Mesenchymal stem cell (in vitro differentiated cells and primary cell): ENCODE measurements around the gene VPS72.
A peak's percentile ranks its signal among the peaks of the same experiment; 100 is the strongest.

ENCODE experiments used
- DNase-seq: peaks from one replicate; pipeline ENCODE4 v3.0.0-alpha.2; 2013
- H2AFZ ChIP-seq: one replicate; pipeline ENCODE4 v1.6.1; 2013; ENCODE audit warnings: low read depth, mild to moderate bottlenecking, control low read depth, inconsistent platforms, low read length, moderate library complexity
- H2AK5ac ChIP-seq: 2 replicates; pipeline ENCODE4 v1.6.1; 2013; ENCODE audit warnings: low read length, moderate library complexity, mild to moderate bottlenecking, inconsistent platforms; ENCODE audit not compliant: severe bottlenecking
- H2BK120ac ChIP-seq: one replicate; pipeline ENCODE4 v1.6.1; 2013; ENCODE audit warnings: low read depth, mild to moderate bottlenecking, inconsistent platforms, low read length, moderate library complexity
- H2BK12ac ChIP-seq, 2 experiments: one replicate each; pipeline ENCODE4 v1.6.1; 2013; ENCODE audit warnings: inconsistent platforms in 2 of 2, low read length in 2 of 2, mild to moderate bottlenecking in 2 of 2, moderate library complexity in 2 of 2, control low read depth in 1 of 2
- H2BK15ac ChIP-seq: one replicate; pipeline ENCODE4 v1.6.1; 2013; ENCODE audit warnings: mild to moderate bottlenecking, low read depth, inconsistent platforms; ENCODE audit not compliant: poor library complexity, severe bottlenecking
- H2BK5ac ChIP-seq: 2 replicates; pipeline ENCODE4 v1.6.1; 2013; ENCODE audit warnings: low read depth, mild to moderate bottlenecking, low read length, control low read depth, inconsistent platforms; ENCODE audit not compliant: poor library complexity, severe bottlenecking
- H3K14ac ChIP-seq, 2 experiments: one replicate each; pipeline ENCODE4 v1.6.1; 2013; ENCODE audit warnings: inconsistent platforms in 2 of 2, low read length in 2 of 2, control low read depth in 1 of 2, mild to moderate bottlenecking in 1 of 2, moderate library complexity in 1 of 2
- H3K18ac ChIP-seq, 2 experiments: one replicate each; pipeline ENCODE4 v1.6.1; 2013; ENCODE audit warnings: inconsistent platforms in 2 of 2, low read length in 2 of 2, control low read depth in 1 of 2, low read depth in 1 of 2, mild to moderate bottlenecking in 1 of 2
- H3K23ac ChIP-seq, 2 experiments: one replicate each; pipeline ENCODE4 v1.6.1; 2013; ENCODE audit warnings: inconsistent platforms in 2 of 2, low read length in 2 of 2, mild to moderate bottlenecking in 2 of 2, moderate library complexity in 2 of 2, control low read depth in 1 of 2
- H3K27ac ChIP-seq: 2 replicates; pipeline ENCODE4 v1.5.1; 2013; ENCODE audit warnings: mild to moderate bottlenecking, moderate library complexity, low read length, control low read depth, inconsistent platforms; ENCODE audit not compliant: poor library complexity, severe bottlenecking
- H3K27me3 ChIP-seq, 2 experiments: 2 replicates each; pipeline versions ENCODE4 v1.6.1 to v1.7.0; 2013; ENCODE audit warnings: low read length in 2 of 2, mild to moderate bottlenecking in 2 of 2, moderate library complexity in 2 of 2, control low read depth in 1 of 2, inconsistent platforms in 1 of 2; ENCODE audit not compliant: control insufficient read depth in 1 of 2, insufficient read depth in 1 of 2
- H3K36me3 ChIP-seq, 2 experiments: 2 replicates each; pipeline versions ENCODE4 v1.6.1 to v1.7.0; 2013; ENCODE audit warnings: low read length in 2 of 2, control low read depth in 1 of 2, inconsistent platforms in 1 of 2, low read depth in 1 of 2, mild to moderate bottlenecking in 1 of 2; ENCODE audit not compliant: insufficient read depth in 2 of 2, control insufficient read depth in 1 of 2
- H3K4ac ChIP-seq, 2 experiments: one replicate each; pipeline ENCODE4 v1.6.1; 2013; ENCODE audit warnings: inconsistent platforms in 2 of 2, low read length in 2 of 2, mild to moderate bottlenecking in 2 of 2, moderate library complexity in 2 of 2, control low read depth in 1 of 2, low read depth in 1 of 2
- H3K4me1 ChIP-seq: 2 replicates; pipeline ENCODE4 v1.6.1; 2013; ENCODE audit warnings: low read depth, low read length, control low read depth; ENCODE audit not compliant: control insufficient read depth, insufficient read depth
- H3K4me2 ChIP-seq: 2 replicates; pipeline ENCODE4 v1.6.1; 2013; ENCODE audit warnings: low read length, mild to moderate bottlenecking, inconsistent platforms; ENCODE audit not compliant: poor library complexity, severe bottlenecking
- H3K4me3 ChIP-seq, 2 experiments: 2 replicates each; pipeline versions ENCODE4 v1.5.1 to v1.7.0; 2013; ENCODE audit warnings: low read length in 2 of 2, mild to moderate bottlenecking in 2 of 2, control low read depth in 1 of 2, low read depth in 1 of 2; ENCODE audit not compliant: insufficient read depth in 1 of 2
- H3K79me1 ChIP-seq: replicated peaks from 2 replicates; pipeline ENCODE4 v1.6.1; 2013; ENCODE audit warnings: mild to moderate bottlenecking, control low read depth, low read length, inconsistent platforms; ENCODE audit not compliant: poor library complexity, severe bottlenecking
- H3K9ac ChIP-seq: 2 replicates; pipeline ENCODE4 v1.7.0; 2013; ENCODE audit warnings: mild to moderate bottlenecking, low read length, moderate library complexity
- H3K9me3 ChIP-seq: 2 replicates; pipeline ENCODE4 v1.7.0; 2013; ENCODE audit warnings: mild to moderate bottlenecking, low read length; ENCODE audit not compliant: control insufficient read depth
- H4K8ac ChIP-seq: one replicate; pipeline ENCODE4 v1.6.1; 2013; ENCODE audit warnings: inconsistent platforms, mild to moderate bottlenecking, low read length, moderate library complexity
- H4K91ac ChIP-seq: one replicate; pipeline ENCODE4 v1.6.1; 2013; ENCODE audit warnings: mild to moderate bottlenecking, low read length, inconsistent platforms
- WGBS: methylation state at CpG from one replicate; pipeline ENCODE4 v1.1.7; 2013; ENCODE audit warnings: mixed read lengths; 5-methylcytosine and 5-hydroxymethylcytosine counted together

Gene VPS72

DNA sequence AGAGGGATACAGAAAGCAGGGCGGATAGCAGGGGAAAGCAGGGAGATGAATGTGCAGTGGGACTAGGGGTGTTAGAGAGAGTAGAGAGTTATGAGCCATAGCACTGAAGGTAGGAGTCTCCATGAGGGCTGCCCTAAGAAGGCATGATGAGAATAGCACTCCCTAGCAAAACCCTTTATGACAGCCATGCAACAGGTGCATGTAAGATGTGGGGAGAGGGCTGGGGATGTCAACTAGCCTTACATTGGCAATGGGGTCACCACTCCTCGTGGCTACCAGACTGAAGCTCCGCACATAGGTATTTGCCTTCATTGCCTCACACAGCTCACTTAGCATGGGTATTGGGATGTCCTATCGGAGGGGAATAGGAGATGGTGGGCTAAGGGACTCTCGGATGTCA is 18.8 kb downstream of the VPS72 start:
- H2AK5ac ChIP-seq, result no peak overlapping the region
- H3K27me3 ChIP-seq, result no peaks in the 10 kb centered on the region
- WGBS, result 95% methylated on average over 2 of the region's 5 CpGs
- H4K8ac ChIP-seq, result no peak overlapping the region
- no peak overlapping the region for H3K4me3 ChIP-seq
- no peak overlapping the region for H2BK12ac ChIP-seq
- peaks cover 8% of the 10 kb centered on the region for H3K79me1 ChIP-seq
- H3K9ac ChIP-seq, result no peak overlapping the region
- H3K9me3 ChIP-seq, result no peaks in the 10 kb centered on the region
- no peak for DNase-seq
- no peak overlapping the region for H2BK120ac ChIP-seq
- no peak overlapping the region for H3K14ac ChIP-seq
- no peak overlapping the region for H2BK5ac ChIP-seq
- H2BK15ac ChIP-seq, result no peak overlapping the region
- no peak overlapping the region for H3K27ac ChIP-seq
- no peak overlapping the region for H3K4me2 ChIP-seq
- H3K18ac ChIP-seq, result no peak overlapping the region
- no peak overlapping the region for H3K4ac ChIP-seq
- H3K36me3 ChIP-seq, result peaks cover 48 to 65% of the 10 kb centered on the region in 2 experiments
- H4K91ac ChIP-seq, result no peak overlapping the region
- no peak overlapping the region for H3K23ac ChIP-seq
- H3K4me1 ChIP-seq, result peaks cover 6% of the 10 kb centered on the region
- H2AFZ ChIP-seq, result no peak overlapping the region

DNA sequence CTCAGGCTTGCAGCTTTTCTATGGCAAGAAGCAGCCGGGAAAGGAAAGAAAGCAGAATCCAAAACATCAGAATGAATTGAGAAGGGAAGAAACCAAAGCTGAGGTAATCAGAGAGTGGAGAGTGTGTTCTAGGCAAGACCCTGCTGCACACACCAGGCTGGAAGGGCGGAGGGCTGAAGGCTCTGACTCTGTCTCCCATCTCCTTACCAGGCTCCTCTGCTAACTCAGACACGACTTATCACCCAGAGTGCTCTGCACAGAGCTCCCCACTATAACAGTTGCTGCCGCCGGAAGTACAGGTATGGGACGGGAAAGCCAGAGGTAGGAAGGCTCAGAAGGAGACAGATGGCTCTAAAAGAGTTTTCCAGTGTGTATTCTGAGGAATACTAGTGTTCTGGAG is 22.9 kb downstream of the VPS72 start:
- no peak overlapping the region for H3K23ac ChIP-seq
- H3K4ac ChIP-seq, result no peak overlapping the region
- no peaks in the 10 kb centered on the region for H3K9me3 ChIP-seq
- no peak overlapping the region for H2AFZ ChIP-seq
- H3K79me1 ChIP-seq, result peaks cover 11% of the 10 kb centered on the region
- H3K14ac ChIP-seq, result no peak overlapping the region
- 95% methylated on average over 6 of the region's 6 CpGs for WGBS
- no peak for DNase-seq
- no peak overlapping the region for H4K91ac ChIP-seq
- H2BK5ac ChIP-seq, result no peak overlapping the region
- no peak overlapping the region for H2BK12ac ChIP-seq
- H2BK15ac ChIP-seq, result no peak overlapping the region
- no peak overlapping the region for H2BK120ac ChIP-seq
- no peak overlapping the region for H3K27ac ChIP-seq
- peak overlapping the region; percentile 60 for H3K4me2 ChIP-seq
- no peaks in the 10 kb centered on the region for H3K27me3 ChIP-seq
- peaks cover 6% of the 10 kb centered on the region for H3K4me1 ChIP-seq
- peak overlapping the region; percentile 92 for H3K9ac ChIP-seq
- H3K18ac ChIP-seq, result no peak overlapping the region
- H4K8ac ChIP-seq, result no peak overlapping the region
- H3K4me3 ChIP-seq, result peak overlapping the region in 1 of 2 experiments; percentile 84
- H2AK5ac ChIP-seq, result no peak overlapping the region
- H3K36me3 ChIP-seq, result peaks cover 28 to 42% of the 10 kb centered on the region in 2 experiments

DNA sequence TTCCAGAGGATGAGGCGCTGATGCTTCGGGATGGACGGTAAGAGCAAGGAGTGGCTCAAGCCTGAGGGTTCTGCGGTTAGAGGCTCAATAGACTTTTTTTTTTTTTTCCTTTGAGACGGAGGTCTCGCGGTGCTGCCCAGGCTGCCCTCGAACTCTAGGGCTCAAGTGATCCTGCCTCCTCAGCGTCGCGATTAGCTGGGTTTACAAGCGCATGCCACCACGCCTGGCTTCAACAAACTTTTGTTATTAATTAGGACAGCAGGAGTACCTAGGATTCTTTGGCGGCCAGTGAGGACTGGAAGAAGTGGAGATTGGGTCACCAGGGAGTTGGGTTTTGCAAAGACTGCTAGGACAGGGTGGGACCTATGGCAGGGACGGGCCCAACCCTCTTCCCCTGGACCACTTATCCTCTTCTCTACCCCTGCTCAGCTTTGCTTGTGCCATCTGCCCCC is 23.5 kb downstream of the VPS72 start:
- H3K36me3 ChIP-seq, result peaks cover 31 to 47% of the 10 kb centered on the region in 2 experiments
- H2BK15ac ChIP-seq, result no peak overlapping the region
- H3K4me2 ChIP-seq, result peak overlapping the region; percentile 60
- H2AFZ ChIP-seq, result no peak overlapping the region
- peaks cover 13% of the 10 kb centered on the region for H3K79me1 ChIP-seq
- peak overlapping the region in 1 of 2 experiments; percentile 29 for H3K18ac ChIP-seq
- DNase-seq, result peak; percentile 88
- peak overlapping the region; percentile 74 to 84 for H3K4me3 ChIP-seq
- no peaks in the 10 kb centered on the region for H3K27me3 ChIP-seq
- H3K9ac ChIP-seq, result peak overlapping the region; percentile 92
- peak overlapping the region; percentile 21 for H4K8ac ChIP-seq
- peak overlapping the region; percentile 92 for H3K27ac ChIP-seq
- H3K23ac ChIP-seq, result no peak overlapping the region
- no peak overlapping the region for H2BK120ac ChIP-seq
- peaks cover 6% of the 10 kb centered on the region for H3K4me1 ChIP-seq
- no peak overlapping the region for H3K4ac ChIP-seq
- WGBS, result 7% methylated on average over 15 of the region's 15 CpGs
- H4K91ac ChIP-seq, result no peak overlapping the region
- no peak overlapping the region for H2BK5ac ChIP-seq
- H3K9me3 ChIP-seq, result no peaks in the 10 kb centered on the region
- no peak overlapping the region for H2BK12ac ChIP-seq
- peak overlapping the region in 1 of 2 experiments; percentile 68 for H3K14ac ChIP-seq
- H2AK5ac ChIP-seq, result no peak overlapping the region

GRCh38 chr1:151165738-151166504 is 24.1 kb downstream of the VPS72 start, which contains the start of the genes LYSMD1 and SCNM1:
LYSMD1 (minus strand) TSS chr1:151165902; CDS start chr1:151165258, 644 bp downstream.
SCNM1 (plus strand) TSS chr1:151166144; CDS start chr1:151166153, 9 bp downstream.
- Histone ChIP-seq H2AK5ac (peak within 1 kb of the TSS; percentile 61), H2BK120ac (peak within 1 kb of the TSS; percentile 11), H3K18ac (peak within 1 kb of the TSS; percentile 34 to 84), H2BK5ac (peak within 1 kb of the TSS; percentile 1), H2BK12ac (no peak within 1 kb of the TSS), H3K4me2 (peak within 1 kb of the TSS; percentile 90), H2AFZ (peak within 1 kb of the TSS; percentile 75), H3K27ac (peak within 1 kb of the TSS; percentile 92), H3K79me1 (peaks cover 13% of the 10 kb centered on the region), H4K91ac (peak within 1 kb of the TSS; percentile 8), H4K8ac (peak within 1 kb of the TSS; percentile 91), H3K4me3 (peak within 1 kb of the TSS; percentile 74 to 84), H3K9me3 (no peaks in the 10 kb centered on the region), H3K27me3 (no peaks in the 10 kb centered on the region), H3K9ac (peak within 1 kb of the TSS; percentile 92), H2BK15ac (no peak within 1 kb of the TSS), H3K4me1 (peaks cover 6% of the 10 kb centered on the region), H3K23ac (no peak within 1 kb of the TSS), H3K36me3 (peaks cover 28 to 45% of the 10 kb centered on the region in 2 experiments), H3K14ac (peak within 1 kb of the TSS in 1 of 2 experiments; percentile 68), H3K4ac (peak within 1 kb of the TSS in 1 of 2 experiments; percentile 85)
- DNase-seq, result peak; percentile 99
- WGBS, result under 1% methylated on average over 37 of the region's 38 CpGs
